ENCODE results near the gene INSL6.

GRCh38 chr9:5231212-5231611 lies 45.8 kb upstream of the INSL6 start, which contains the start of gene INSL4:
- TF ChIP-seq EZH2 (IDR thresholded peaks at IDR 0.05; ENCODE audit: borderline replicate concordance, low read length) (no peak), CTCF (conservative IDR thresholded peaks at IDR 0.05 in 1 of 2, IDR thresholded peaks at IDR 0.05 in 1 of 2; ENCODE audit: extremely low read depth in 1 of 2, insufficient read depth in 1 of 2, low read depth in 1 of 2, low read length in 2 of 2) (no peak)
